ENCODE measurements around the gene DOLPP1.

Gene DOLPP1

GRCh38 chr9:129080298-129080600, 662 bp upstream of the DOLPP1 start:
- no peak for TF ChIP-seq EZH2phosphoT487 (IDR thresholded peaks at IDR 0.05; ENCODE audit: borderline replicate concordance, low read length)
- no peaks in the 10 kb centered on the region for H3F3A ChIP-seq (ENCODE audit: control insufficient read depth, insufficient read depth)
- peaks cover 8% of the 10 kb centered on the region; the same call in 1 of the 2 replicates for H4K20me1 ChIP-seq (ENCODE audit: control insufficient read depth, insufficient read depth, low read depth, low read length)
- peaks cover 33% of the 10 kb centered on the region for H3K79me2 ChIP-seq (ENCODE audit: control insufficient read depth, low read length)
- H3K9me3 ChIP-seq (ENCODE audit: control insufficient read depth, insufficient read depth, low read length) = no peaks in the 10 kb centered on the region
- peaks cover 3% of the 10 kb centered on the region; the same call in 1 of the 2 replicates for H3K36me3 ChIP-seq (ENCODE audit: control insufficient read depth, low read length)
- peak overlapping the region; percentile 89 for H3K4me3 ChIP-seq (ENCODE audit: low read length)
- H3K27ac ChIP-seq (ENCODE audit: low read depth, low read length) = no peak overlapping the region
- H3K27me3 ChIP-seq (ENCODE audit: control insufficient read depth, low read length) = no peaks in the 10 kb centered on the region
- H3K9me2 ChIP-seq (replicated peaks; ENCODE audit: control insufficient read depth, low read length) = no peaks in the 10 kb centered on the region
- H3K4me2 ChIP-seq (ENCODE audit: low read length) = peak overlapping the region; percentile 99
- peaks cover 19% of the 10 kb centered on the region for H3K4me1 ChIP-seq (ENCODE audit: control insufficient read depth, low read length)

GRCh38 chr9:129081388-129081904, 535 bp downstream of the DOLPP1 start:
- peaks cover 19% of the 10 kb centered on the region for H3K4me1 ChIP-seq (ENCODE audit: control insufficient read depth, low read length)
- H3K79me2 ChIP-seq (ENCODE audit: control insufficient read depth, low read length) = peaks cover 33% of the 10 kb centered on the region
- H3K9me2 ChIP-seq (replicated peaks; ENCODE audit: control insufficient read depth, low read length) = no peaks in the 10 kb centered on the region
- no peaks in the 10 kb centered on the region for H3K9me3 ChIP-seq (ENCODE audit: control insufficient read depth, insufficient read depth, low read length)
- peaks cover 8% of the 10 kb centered on the region; the same call in 1 of the 2 replicates for H4K20me1 ChIP-seq (ENCODE audit: control insufficient read depth, insufficient read depth, low read depth, low read length)
- H3F3A ChIP-seq (ENCODE audit: control insufficient read depth, insufficient read depth) = no peaks in the 10 kb centered on the region
- H3K27ac ChIP-seq (ENCODE audit: low read depth, low read length) = peak overlapping the region; percentile 34; the same call in 1 of the 2 replicates
- H3K36me3 ChIP-seq (ENCODE audit: control insufficient read depth, low read length) = peaks cover 15% of the 10 kb centered on the region
- TF ChIP-seq EZH2phosphoT487 (IDR thresholded peaks at IDR 0.05; ENCODE audit: borderline replicate concordance, low read length) = no peak
- H3K27me3 ChIP-seq (ENCODE audit: control insufficient read depth, low read length) = no peaks in the 10 kb centered on the region
- H3K4me2 ChIP-seq (ENCODE audit: low read length) = peak overlapping the region; percentile 97
- H3K4me3 ChIP-seq (ENCODE audit: low read length) = peak overlapping the region; percentile 89

- H3K79me2 ChIP-seq (ENCODE audit: control insufficient read depth, low read length) = peaks cover 33% of the 10 kb centered on the region
- H3K36me3 ChIP-seq (ENCODE audit: control insufficient read depth, low read length) = peaks cover 26% of the 10 kb centered on the region
- peaks cover 8% of the 10 kb centered on the region; the same call in 1 of the 2 replicates for H4K20me1 ChIP-seq (ENCODE audit: control insufficient read depth, insufficient read depth, low read depth, low read length)
- H3K27me3 ChIP-seq (ENCODE audit: control insufficient read depth, low read length) = no peaks in the 10 kb centered on the region
- no peaks in the 10 kb centered on the region for H3K9me2 ChIP-seq (replicated peaks; ENCODE audit: control insufficient read depth, low read length)
- H3K4me1 ChIP-seq (ENCODE audit: control insufficient read depth, low read length) = peaks cover 19% of the 10 kb centered on the region
- no peaks in the 10 kb centered on the region for H3K9me3 ChIP-seq (ENCODE audit: control insufficient read depth, insufficient read depth, low read length)
- TF ChIP-seq EZH2phosphoT487 (IDR thresholded peaks at IDR 0.05; ENCODE audit: borderline replicate concordance, low read length) = no peak
- TF ChIP-seq, protein P1, sequence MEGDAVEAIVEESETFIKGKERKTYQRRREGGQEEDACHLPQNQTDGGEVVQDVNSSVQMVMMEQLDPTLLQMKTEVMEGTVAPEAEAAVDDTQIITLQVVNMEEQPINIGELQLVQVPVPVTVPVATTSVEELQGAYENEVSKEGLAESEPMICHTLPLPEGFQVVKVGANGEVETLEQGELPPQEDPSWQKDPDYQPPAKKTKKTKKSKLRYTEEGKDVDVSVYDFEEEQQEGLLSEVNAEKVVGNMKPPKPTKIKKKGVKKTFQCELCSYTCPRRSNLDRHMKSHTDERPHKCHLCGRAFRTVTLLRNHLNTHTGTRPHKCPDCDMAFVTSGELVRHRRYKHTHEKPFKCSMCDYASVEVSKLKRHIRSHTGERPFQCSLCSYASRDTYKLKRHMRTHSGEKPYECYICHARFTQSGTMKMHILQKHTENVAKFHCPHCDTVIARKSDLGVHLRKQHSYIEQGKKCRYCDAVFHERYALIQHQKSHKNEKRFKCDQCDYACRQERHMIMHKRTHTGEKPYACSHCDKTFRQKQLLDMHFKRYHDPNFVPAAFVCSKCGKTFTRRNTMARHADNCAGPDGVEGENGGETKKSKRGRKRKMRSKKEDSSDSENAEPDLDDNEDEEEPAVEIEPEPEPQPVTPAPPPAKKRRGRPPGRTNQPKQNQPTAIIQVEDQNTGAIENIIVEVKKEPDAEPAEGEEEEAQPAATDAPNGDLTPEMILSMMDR (IDR thresholded peaks at IDR 0.05; ENCODE audit: low read depth, low read length, poor library complexity, severe bottlenecking) = no peak
- no peak overlapping the region for H3K4me2 ChIP-seq (ENCODE audit: low read length)
- no peak overlapping the region for H3K4me3 ChIP-seq (ENCODE audit: low read length)
- no peak overlapping the region for H3K27ac ChIP-seq (ENCODE audit: low read depth, low read length)
- H3F3A ChIP-seq (ENCODE audit: control insufficient read depth, insufficient read depth) = no peaks in the 10 kb centered on the region
Observed at GRCh38 chr9:129084087-129084486, 3.2 kb downstream of the DOLPP1 start.

DNA sequence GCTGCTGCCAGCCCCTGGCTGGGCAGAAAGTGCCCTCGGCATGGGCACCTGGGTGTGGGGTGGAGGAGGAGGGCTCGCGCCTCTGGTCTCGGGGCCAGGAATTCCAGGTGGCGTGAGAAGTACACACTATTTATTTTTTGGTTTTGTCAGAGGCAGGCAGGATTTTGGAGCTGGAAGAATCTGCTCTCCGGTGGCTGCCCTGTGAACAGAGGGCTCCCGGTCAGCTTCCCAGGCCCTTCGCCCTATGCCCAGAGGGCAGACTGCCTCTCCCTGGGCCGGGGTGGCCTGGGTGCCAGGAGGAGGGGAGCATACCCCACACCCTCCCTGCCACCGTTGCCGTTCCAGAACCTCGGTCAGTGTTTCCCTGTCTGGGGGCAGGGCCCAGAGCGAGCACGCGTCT, 8.3 kb downstream of the DOLPP1 start:
- Histone ChIP-seq H3K4me1 (ENCODE audit: control insufficient read depth, low read length) (no peaks in the 10 kb centered on the region), H4K20me1 (ENCODE audit: control insufficient read depth, insufficient read depth, low read depth, low read length) (no peaks in the 10 kb centered on the region), H3K4me2 (ENCODE audit: low read length) (no peak overlapping the region), H3K9me3 (ENCODE audit: control insufficient read depth, insufficient read depth, low read length) (no peaks in the 10 kb centered on the region), H3K9me2 (replicated peaks; ENCODE audit: control insufficient read depth, low read length) (no peaks in the 10 kb centered on the region), H3K27ac (ENCODE audit: low read depth, low read length) (no peak overlapping the region), H3K79me2 (ENCODE audit: control insufficient read depth, low read length) (peaks cover 1% of the 10 kb centered on the region), H3K4me3 (ENCODE audit: low read length) (no peak overlapping the region), H3K36me3 (ENCODE audit: control insufficient read depth, low read length) (peaks cover 39% of the 10 kb centered on the region), H3F3A (ENCODE audit: control insufficient read depth, insufficient read depth) (no peaks in the 10 kb centered on the region), H3K27me3 (ENCODE audit: control insufficient read depth, low read length) (no peaks in the 10 kb centered on the region)
- TF ChIP-seq, protein P1 (IDR thresholded peaks at IDR 0.05; ENCODE audit: low read depth, low read length, poor library complexity, severe bottlenecking) = no peak
- TF ChIP-seq EZH2phosphoT487 (IDR thresholded peaks at IDR 0.05; ENCODE audit: borderline replicate concordance, low read length) = no peak
